K562 (cell line): ENCODE measurements around the gene PAPSS2. TPM values are rescaled to one million over a fixed set of nuclear protein-coding genes. Genes with fewer than 3 reads are reported as not detected.

Experiments used
- ATAC-seq: fragments of 200-7000 bp; cut with Tn5 transposase; 3 replicates; pipeline ENCODE4 v1.9.1; 2020; ENCODE audit warnings: moderate library complexity
- BruUV-seq: library from RNA; stranded (reverse); fragments of 400-500 nt; replicated peaks from 2 replicates; lab custom pipeline; 2021; lab: Mats Ljungman, UMichigan
- CTCF ChIA-PET: fragments of 300-600 bp; formaldehyde crosslinking; extraction: SDS; loops from one replicate; lab custom pipeline; 2021; ENCODE audit warnings: low intra/inter-chr PET ratio; lab: Yijun Ruan, JAX
- POLR2A ChIA-PET: fragments of 300-600, 350-650 bp; sonication (Branson Sonifier 250); formaldehyde crosslinking; extraction: SDS; loops from one replicate; lab custom pipeline; 2021; ENCODE audit warnings: antibody characterized with exemption, inconsistent platforms; lab: Yijun Ruan, JAX
- DNase-seq, 4 experiments: peaks; one replicate each; pipeline versions ENCODE4 v3.0.0 to v3.0.0-alpha.2; 2011 to 2018; ENCODE audit warnings: low spot score in 3 of 4, mixed read lengths in 3 of 4; ENCODE audit errors: extremely low read depth in 1 of 4
- FAIRE-seq: peaks from 2 replicates; lab custom pipeline; 2011; peaks lifted over from hg19 to GRCh38; lab: Jason Lieb, UNC
- H2AFZ ChIP-seq: 2 replicates; pipeline ENCODE4 v1.6.0; 2011; ENCODE audit warnings: low read depth, low read length, control low read depth, inconsistent platforms
- H3K27ac ChIP-seq: fragments of 200-600 bp; 3 replicates; pipeline ENCODE4 v1.8.0; 2011; ENCODE audit warnings: low read depth, mild to moderate bottlenecking, control low read depth, inconsistent platforms, low read length, moderate library complexity, mixed read lengths; ENCODE audit errors: extremely low read depth
- H3K27me3 ChIP-seq, 2 experiments: fragments of 300-600 bp in 1 of 2; 2 replicates in 1 of 2; 3 replicates in 1 of 2; pipeline versions ENCODE4 v1.6.0 to v1.8.0; 2011; ENCODE audit warnings: inconsistent platforms in 2 of 2, low read length in 2 of 2, mild to moderate bottlenecking in 1 of 2, mixed read lengths in 1 of 2, moderate library complexity in 1 of 2; ENCODE audit not compliant: control insufficient read depth in 2 of 2, insufficient read depth in 2 of 2
- H3K36me3 ChIP-seq: fragments of 300-600 bp; 3 replicates; pipeline ENCODE4 v1.8.0; 2011; ENCODE audit warnings: mild to moderate bottlenecking, low read length, inconsistent platforms; ENCODE audit not compliant: control insufficient read depth, insufficient read depth
- H3K4me1 ChIP-seq, 2 experiments: fragments of 200-600 bp in 1 of 2; replicated peaks in 1 of 2; 2 replicates in 1 of 2; 3 replicates in 1 of 2; pipeline versions ENCODE4 v1.5.1 to v1.8.0; 2011; ENCODE audit warnings: inconsistent platforms in 2 of 2, low read length in 2 of 2, mild to moderate bottlenecking in 1 of 2, mixed read lengths in 1 of 2, moderate library complexity in 1 of 2; ENCODE audit not compliant: control insufficient read depth in 2 of 2, insufficient read depth in 2 of 2
- H3K4me2 ChIP-seq: 2 replicates; pipeline ENCODE4 v1.6.1; 2011; ENCODE audit warnings: low read length, control low read depth, inconsistent platforms, mixed read lengths; ENCODE audit not compliant: insufficient read depth
- H3K4me3 ChIP-seq: fragments of 200-600 bp; sonication (generic), shearing (Covaris generic); 2 replicates; pipeline ENCODE4 v1.5.1; 2016; ENCODE audit warnings: control low read depth, inconsistent platforms
- H3K79me2 ChIP-seq: fragments of 200-600 bp; 3 replicates; pipeline ENCODE4 v1.8.0; 2011; ENCODE audit warnings: low read length, inconsistent platforms; ENCODE audit not compliant: control insufficient read depth, insufficient read depth
- H3K9ac ChIP-seq, 2 experiments: 2 replicates each; pipeline versions ENCODE4 v1.6.0 to v1.6.1; 2011; ENCODE audit warnings: low read depth in 2 of 2, low read length in 2 of 2, control low read depth in 1 of 2, inconsistent platforms in 1 of 2, mild to moderate bottlenecking in 1 of 2, mixed read lengths in 1 of 2; ENCODE audit not compliant: insufficient read depth in 1 of 2
- H3K9me1 ChIP-seq: one replicate; pipeline ENCODE4 v1.6.0; 2011; ENCODE audit warnings: inconsistent platforms, mild to moderate bottlenecking, low read length, moderate library complexity; ENCODE audit not compliant: control insufficient read depth, insufficient read depth
- H3K9me3 ChIP-seq: replicated peaks from 2 replicates; pipeline ENCODE4 v1.5.1; 2011; ENCODE audit warnings: low read depth, low read length, inconsistent platforms; ENCODE audit not compliant: control insufficient read depth, insufficient read depth
- H4K20me1 ChIP-seq: replicated peaks from 2 replicates; pipeline ENCODE4 v1.6.1; 2011; ENCODE audit warnings: low read length, inconsistent platforms, mixed read lengths; ENCODE audit not compliant: control insufficient read depth, insufficient read depth
- CREB3L1 ChIP-seq: fragments of 450-650 bp; IDR thresholded peaks from 2 replicates; pipeline ENCODE4 v1.6.1; 2014; ENCODE audit warnings: low read depth, mild to moderate bottlenecking, moderate library complexity, borderline replicate concordance
- ESRRA ChIP-seq: fragments of 450-650 bp; IDR thresholded peaks from 2 replicates; pipeline ENCODE4 v1.6.1; 2014; ENCODE audit warnings: low read depth, mild to moderate bottlenecking, moderate library complexity, borderline replicate concordance
- FOXJ2 ChIP-seq: fragments of 200-800 bp; sonication (Bioruptor generic); IDR thresholded peaks from 2 replicates; pipeline ENCODE4 v1.6.1; 2016; ENCODE audit warnings: missing genetic modification characterization, missing compliant biosample characterization
- HDAC1 ChIP-seq, 2 experiments: fragments of 450-650 bp; IDR thresholded peaks; 2 replicates each; pipeline ENCODE4 v1.6.1; 2016 to 2017; ENCODE audit warnings: inconsistent platforms in 1 of 2, mild to moderate bottlenecking in 1 of 2, moderate library complexity in 1 of 2
- HLTF ChIP-seq: fragments of 450-650 bp; IDR thresholded peaks from 2 replicates; pipeline ENCODE4 v1.6.1; 2016
- JUND ChIP-seq, 2 experiments: IDR thresholded peaks; 2 replicates in 1 of 2; 3 replicates in 1 of 2; pipeline ENCODE4 v1.6.1; 2011; ENCODE audit warnings: borderline replicate concordance in 2 of 2, low read depth in 2 of 2, low read length in 2 of 2, improper control_type of control experiment in 1 of 2, missing biosample characterization in 1 of 2, missing genetic modification characterization in 1 of 2, missing genetic modification reagents in 1 of 2
- KDM2B ChIP-seq: fragments of 250-450 bp; sonication (Bioruptor Pico); IDR thresholded peaks from 2 replicates; pipeline ENCODE4 v1.8.0; 2021; ENCODE audit warnings: mild to moderate bottlenecking, moderate library complexity
- OTX1 ChIP-seq: fragments of 450-650 bp; formaldehyde crosslinking; IDR thresholded peaks from 2 replicates; pipeline ENCODE4 v1.4.0; 2022; ENCODE audit warnings: mild to moderate bottlenecking
- RBBP5 ChIP-seq: fragments of 200-600 bp; sonication (generic); IDR thresholded peaks from 2 replicates; pipeline ENCODE4 v1.6.1; 2012; ENCODE audit warnings: borderline replicate concordance, mild to moderate bottlenecking, low read length, control low read depth, inconsistent platforms; ENCODE audit not compliant: insufficient read depth, poor library complexity, severe bottlenecking
- SRSF9 ChIP-seq: fragments of 200-400 bp; formaldehyde crosslinking; IDR thresholded peaks from 2 replicates; pipeline ENCODE4 v1.6.1; 2017; ENCODE audit warnings: low read depth, low read length, borderline replicate concordance
- THAP12 ChIP-seq: fragments of 250-450 bp; sonication (Bioruptor Pico); IDR thresholded peaks from 2 replicates; pipeline ENCODE4 v1.9.0; 2021; ENCODE audit warnings: mild to moderate bottlenecking, inconsistent platforms
- U2AF1 ChIP-seq: fragments of 200-400 bp; formaldehyde crosslinking; optimal IDR thresholded peaks from 2 replicates; pipeline ENCODE3; 2017; ENCODE audit warnings: mild to moderate bottlenecking, low read depth, low read length, moderate library complexity
- XRCC5 ChIP-seq: fragments of 200-400 bp; formaldehyde crosslinking; IDR thresholded peaks from 2 replicates; pipeline ENCODE4 v1.6.1; 2017; ENCODE audit warnings: low read depth, mild to moderate bottlenecking, low read length
- ZBTB33 ChIP-seq: sonication (generic); formaldehyde crosslinking; IDR thresholded peaks from 2 replicates; pipeline ENCODE4 v1.8.1; 2023; ENCODE audit warnings: mild to moderate bottlenecking, missing genetic modification reagents
- ZNF280B ChIP-seq: fragments of 250-450 bp; sonication (Bioruptor Pico); IDR thresholded peaks from 2 replicates; pipeline ENCODE4 v1.5.1; 2021; ENCODE audit warnings: mild to moderate bottlenecking
- WGBS: fragments of 100-300 bp; shearing (Covaris generic); methylation state at CpG from one replicate; pipeline ENCODE4 v1.1.6; 2016; ENCODE audit warnings: low coverage, mixed read lengths; ENCODE audit not compliant: insufficient coverage; ENCODE audit errors: missing lambda C conversion rate; 5-methylcytosine and 5-hydroxymethylcytosine counted together
- in situ Hi-C: fragments of 300-500 bp; cut with MboI; formaldehyde crosslinking; loops from 4 replicates; pipeline ENCODE4 v1.15.0; 2018; ENCODE audit warnings: inconsistent platforms, mixed read lengths
- intact Hi-C: fragments of 100-400 bp; cut with micrococcal nuclease; formaldehyde crosslinking; loops from 2 replicates; pipeline ENCODE4 v1.14.2; 2022
- polyA plus RNA-seq, 8 experiments: library from polyadenylated mRNA; depleted of rRNA in 4 of 8; stranded (reverse) in 5 of 8; unstranded in 3 of 8; fragments of >200 nt; fragmentation: Nextera tagmentation in 2 of 8; fragmentation: Illumina TruSeq in 1 of 8; extraction: Ambion mirVana in 2 of 8; extraction: Trizol in 1 of 8; gene quantifications; 2 replicates each; pipeline versions ENCODE4 v1.2.1 to v1.2.3, GENCODE V29; 2011 to 2014; ENCODE audit warnings: inconsistent platforms in 1 of 8, missing spikeins in 1 of 8
- total RNA-seq, 7 experiments: library from RNA; depleted of rRNA in 6 of 7; stranded (reverse); fragments of >200 nt in 6 of 7; fragmentation: Illumina TruSeq in 2 of 7; extraction: Trizol in 2 of 7; gene quantifications; 2 replicates each; pipeline versions ENCODE4 v1.2.1 to v1.2.3, GENCODE V29; 2011 to 2021; ENCODE audit warnings: low replicate concordance in 1 of 7

The PAPSS2 gene
- total and polyA plus RNA-seq, 9 of the 15 experiments (the other 6 are each of a cell fraction or from before 2014, with no cell fraction given), result 0.01 to 0.29 TPM; not detected in 7

GRCh38 chr10:87761892-87762291 lies 102.2 kb downstream of the PAPSS2 start:
- 35% methylated on average over 2 of the region's 2 CpGs for WGBS
- Histone ChIP-seq H3K9me3 (no peaks in the 10 kb centered on the region), H3K27ac (0 out of 3 replicates have a peak overlapping the region, but pooled peaks have one; percentile 32), H3K4me1 (peaks cover 3 to 6% of the 10 kb centered on the region in 2 experiments; a peak in 3 of 5 replicates), H3K4me2 (no peak overlapping the region; the same call in 1 of the 2 replicates), H3K4me3 (no peak overlapping the region), H2AFZ (no peak overlapping the region), H3K9ac (no peak overlapping the region), H3K79me2 (no peaks in the 10 kb centered on the region), H3K9me1 (no peaks in the 10 kb centered on the region), H3K27me3 (no peaks in the 10 kb centered on the region), H3K36me3 (peaks cover 36% of the 10 kb centered on the region; the same call in 1 of the 3 replicates), H4K20me1 (no peaks in the 10 kb centered on the region)
- in situ Hi-C loops (no loop called here), intact Hi-C loops (no loop called here)
- no TSS peak for BruUV-seq
- ChIA-PET CTCF (no interaction called here), POLR2A (no interaction called here)
- ATAC-seq (peak; percentile 66), DNase-seq (peak in 1 of 4 experiments; percentile 42), FAIRE-seq (no peak)
- no peak for TF ChIP-seq KDM2B (CRISPR knock-in tag)
- TF ChIP-seq FOXJ2 (tag), result no peak
- no peak for TF ChIP-seq HDAC1 (IDR thresholded peaks at IDR 0.05)
- TF ChIP-seq RBBP5, result no peak
- TF ChIP-seq U2AF1, result no peak
- peak; percentile 49; the same call in 1 of the 2 replicates for TF ChIP-seq ESRRA
- no peak for TF ChIP-seq ZNF280B (CRISPR knock-in tag)
- TF ChIP-seq XRCC5, result no peak
- TF ChIP-seq SRSF9, result no peak
- no peak for TF ChIP-seq HLTF
- no peak for TF ChIP-seq OTX1 (CRISPR knock-in tag)
- TF ChIP-seq JUND (IDR thresholded peaks at IDR 0.05; ENCODE audit: borderline replicate concordance, low read depth, low read length), result peak; percentile 83
- peak; percentile 79; the same call in 2 of the 3 replicates for TF ChIP-seq JUND (tag; IDR thresholded peaks at IDR 0.05; ENCODE audit: borderline replicate concordance, low read depth, low read length)
- TF ChIP-seq THAP12, result no peak
- no peak for TF ChIP-seq ZBTB33 (CRISPR knock-in tag)
- TF ChIP-seq CREB3L1, result no peak
